Astrocyte of the cerebellum (primary cell): Measurements from ENCODE around the gene PSMG3.

ENCODE experiments used
- DNase-seq: peaks from one replicate; pipeline ENCODE4 v3.0.0-alpha.2; 2011; ENCODE audit warnings: low read depth
- H3K4me3 ChIP-seq: 2 replicates; pipeline ENCODE4 v1.5.1; 2011; ENCODE audit warnings: mild to moderate bottlenecking, low read depth, low read length, moderate library complexity
- CTCF ChIP-seq: IDR thresholded peaks from 2 replicates; pipeline ENCODE4 v1.5.1; 2012; ENCODE audit warnings: low read length, low read depth, moderate library complexity, mild to moderate bottlenecking; ENCODE audit errors: missing control alignments
- in situ Hi-C: cut with HindIII; loops from 2 replicates; pipeline ENCODE4 v1.10.0; 2017; ENCODE audit warnings: low sequenced_read_pairs

Gene PSMG3

GRCh38 chr7:1558841-1559625, 10.8 kb downstream of the PSMG3 start:
- no peak for TF ChIP-seq CTCF
- DNase-seq, result no peak
- H3K4me3 ChIP-seq, result no peak overlapping the region
- in situ Hi-C loops, result no loop called here

DNA sequence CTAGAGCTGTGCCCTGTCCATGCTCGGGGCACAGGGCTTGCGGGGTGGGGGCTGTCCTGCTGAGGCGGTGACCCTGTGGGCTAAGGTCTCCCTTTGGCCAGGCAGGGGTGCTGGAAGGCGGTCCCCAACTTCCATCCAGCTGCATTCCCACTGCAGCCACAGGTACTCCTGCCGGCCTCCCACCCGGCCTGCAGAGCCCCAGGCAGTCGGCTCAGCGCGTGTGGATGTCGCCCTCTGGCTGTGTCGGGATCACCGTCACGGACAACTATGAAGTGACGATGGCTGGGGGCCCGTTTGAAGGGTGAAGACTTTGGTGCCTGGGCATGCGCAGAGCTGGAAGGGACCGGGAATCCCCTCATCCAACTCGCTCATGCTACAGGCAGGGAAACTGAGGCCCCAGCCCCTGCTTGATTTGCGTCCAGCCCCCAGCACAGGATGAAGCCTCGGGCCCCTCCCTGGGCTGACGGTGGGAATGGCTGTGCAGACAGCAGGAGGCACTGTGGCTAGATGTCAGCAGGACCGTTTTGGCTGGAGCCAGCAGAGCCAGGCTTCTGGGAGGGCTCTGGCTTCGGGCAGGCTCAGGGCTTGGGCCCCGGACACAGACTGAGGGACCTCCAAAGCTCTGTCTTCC, 11.5 kb downstream of the PSMG3 start:
- no peak for DNase-seq
- in situ Hi-C loops, result no loop called here

DNA sequence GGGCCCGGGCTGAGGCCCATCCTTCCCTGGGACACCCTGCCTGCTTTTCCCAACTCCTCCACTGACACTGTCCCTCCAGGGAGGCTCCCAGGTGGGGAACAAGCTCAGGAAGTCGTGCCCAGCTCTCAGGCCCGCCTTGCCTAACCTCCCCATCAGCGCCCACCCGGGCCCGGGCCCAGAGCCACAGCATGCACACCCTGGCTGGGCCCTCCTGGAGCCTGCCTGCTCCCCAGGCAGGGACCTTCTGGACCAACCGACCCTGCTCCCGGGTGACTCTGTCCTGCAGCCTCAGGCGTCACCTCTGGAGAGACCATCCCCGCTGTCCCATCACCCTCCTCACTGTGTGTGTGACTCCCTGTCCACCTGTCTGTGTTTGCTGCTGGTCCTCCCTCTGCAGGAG, 12.1 kb downstream of the PSMG3 start:
- in situ Hi-C loops, result no loop called here
- no peak for DNase-seq
- TF ChIP-seq CTCF, result no peak

More for the DNA sequence above, 11.5 kb downstream of the PSMG3 start:
- H3K4me3 ChIP-seq, result no peak overlapping the region
- no peak for TF ChIP-seq CTCF

GRCh38 chr7:1557006-1557405, 12.8 kb downstream of the PSMG3 start:
- no peak for TF ChIP-seq CTCF
- in situ Hi-C loops, result no loop called here
- no peak for DNase-seq
- no peak overlapping the region for H3K4me3 ChIP-seq

More for the DNA sequence above, 12.1 kb downstream of the PSMG3 start:
- no peak overlapping the region for H3K4me3 ChIP-seq

DNA sequence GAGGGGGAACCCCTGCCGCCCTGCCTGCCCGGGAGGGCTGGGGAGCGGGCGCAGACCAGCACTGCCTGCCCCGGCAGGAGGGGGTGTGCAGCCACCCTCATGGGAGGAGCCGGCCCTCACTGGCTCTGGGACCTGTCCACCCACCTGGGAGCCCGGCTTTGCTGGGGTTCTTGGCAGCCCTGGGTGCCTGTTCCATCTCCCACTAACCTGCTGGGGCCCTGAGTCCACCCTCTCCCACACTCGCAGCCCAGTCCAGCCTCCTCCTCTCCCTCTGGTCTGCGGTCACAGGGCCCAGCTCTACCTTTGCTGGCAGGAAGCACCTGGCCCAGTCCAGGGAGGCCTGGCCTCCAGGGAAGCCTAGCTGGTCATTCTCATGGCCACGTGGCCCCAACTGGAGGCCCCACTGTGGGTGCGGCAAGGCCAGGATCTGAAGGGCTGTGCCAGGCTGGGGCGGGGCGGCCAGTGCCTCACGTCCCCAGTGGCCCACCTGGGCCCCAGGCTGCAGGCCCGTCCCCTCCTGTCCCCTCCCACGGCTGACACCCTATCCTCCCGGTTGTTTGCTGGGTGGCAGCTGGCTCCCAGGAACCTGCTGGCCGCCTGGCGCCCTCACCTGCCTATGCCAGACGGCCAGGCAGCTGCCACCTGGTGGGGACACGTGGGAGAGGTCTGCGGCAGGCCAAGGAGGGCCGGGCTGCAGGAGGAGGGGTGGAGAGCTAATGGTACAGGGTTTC, 13.9 kb downstream of the PSMG3 start, which contains the start of gene TMEM184A:
TSS of gene TMEM184A (minus strand) at position 393 of the 731 bp plus-strand sequence. CDS start 721 bp downstream, outside the sequence.
- H3K4me3 ChIP-seq, result no peak within 1 kb of the TSS
- in situ Hi-C loops, result no loop called here
- peak; percentile 31 for TF ChIP-seq CTCF
- no peak for DNase-seq

DNA sequence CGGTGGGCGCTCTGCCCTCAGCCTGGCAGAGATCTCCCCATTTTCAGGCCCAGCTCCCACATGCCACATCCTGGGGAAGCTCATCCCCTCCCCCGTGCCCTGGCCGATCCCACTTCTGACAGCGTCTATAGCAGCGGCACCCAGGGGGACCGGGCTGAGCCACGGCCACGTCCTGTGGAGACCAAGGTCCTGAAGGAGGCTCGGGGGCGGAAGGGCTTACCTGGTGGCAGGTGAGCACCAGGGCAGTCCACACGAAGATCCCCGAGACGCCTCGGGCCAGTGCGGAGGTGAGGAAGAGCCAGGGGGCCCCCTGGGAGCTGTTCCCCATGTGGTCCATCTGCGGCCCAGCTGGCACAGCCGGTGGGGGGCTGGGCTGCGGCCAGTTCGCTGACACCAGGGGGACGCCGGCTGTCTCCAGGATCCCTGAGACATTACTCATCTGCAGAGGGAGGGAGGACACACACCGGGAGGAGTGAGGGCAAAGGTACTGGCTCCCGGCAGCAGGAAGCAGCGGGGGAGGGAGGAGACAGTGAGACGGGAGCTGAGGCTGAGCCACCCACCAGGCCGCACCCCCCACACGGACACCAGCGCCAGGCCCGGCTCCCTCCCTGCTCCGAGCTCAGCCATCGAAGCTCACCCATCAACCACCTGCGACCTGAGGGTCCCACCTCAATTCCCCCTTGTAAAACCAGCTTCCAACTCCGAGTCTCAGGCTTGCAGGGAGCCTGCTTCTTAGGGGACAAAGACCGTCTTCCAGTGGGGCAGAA, 14.6 kb downstream of the PSMG3 start:
- no peak for DNase-seq
- H3K4me3 ChIP-seq, result no peak overlapping the region
- no peak for TF ChIP-seq CTCF
- in situ Hi-C loops, result no loop called here
